ENCODE measurements around the gene CDR2L.
"Not testable (repeated sequence)": the region's sequence is repeated elsewhere in the genome, so short reads cannot be mapped to it uniquely, and the experiment has no call there.

GRCh38 chr17:75025398-75025734 is 37.9 kb downstream of the CDR2L start:
- TF ChIP-seq CTCF (IDR thresholded peaks at IDR 0.05); POLR2A (IDR thresholded peaks at IDR 0.05; ENCODE audit: low read depth): not testable (repeated sequence)
